SK-N-SH (cell line): Measurements from ENCODE around the gene RPL15. TPM values are rescaled to one million over a fixed set of nuclear protein-coding genes. Genes with fewer than 3 reads are reported as not detected.

Source experiments
- CTCF ChIA-PET: fragments of 300-600, 350-600 bp; formaldehyde crosslinking; extraction: SDS; loops from one replicate; lab custom pipeline; 2021; lab: Yijun Ruan, JAX
- POLR2A ChIA-PET: fragments of 350-600 bp; sonication (Branson Sonifier 250); formaldehyde crosslinking; extraction: SDS; loops from one replicate; lab custom pipeline; 2020; ENCODE audit warnings: antibody characterized with exemption, inconsistent platforms; lab: Yijun Ruan, JAX
- DNase-seq: peaks from one replicate; pipeline ENCODE4 v3.0.0; 2012
- H2AFZ ChIP-seq: fragments of 200-600 bp; sonication (generic); 2 replicates; pipeline ENCODE4 v1.8.1; 2016; ENCODE audit warnings: antibody characterized with exemption, mild to moderate bottlenecking, low read depth
- H3F3A ChIP-seq: fragments of 200-600 bp; sonication (generic); replicated peaks from 2 replicates; pipeline ENCODE3; 2016; ENCODE audit warnings: antibody characterized with exemption, mild to moderate bottlenecking; ENCODE audit not compliant: insufficient read depth
- H3K27ac ChIP-seq, 2 experiments: fragments of 200-500 bp in 1 of 2; fragments of 200-600 bp in 1 of 2; sonication (Bioruptor generic) in 1 of 2; sonication (generic), shearing (Covaris generic) in 1 of 2; 2 replicates each; pipeline versions ENCODE4 v1.5.1 to v1.6.1; 2014 to 2016; ENCODE audit warnings: low read depth in 2 of 2, inconsistent platforms in 1 of 2, low read length in 1 of 2, mild to moderate bottlenecking in 1 of 2, mixed read lengths in 1 of 2
- H3K27me3 ChIP-seq: fragments of 200-600 bp; sonication (generic), shearing (Covaris generic); 2 replicates; pipeline ENCODE4 v1.6.1; 2016; ENCODE audit warnings: mixed run types; ENCODE audit not compliant: insufficient read depth
- H3K36me3 ChIP-seq, 2 experiments: fragments of 200-500 bp in 1 of 2; fragments of 200-600 bp in 1 of 2; sonication (Bioruptor generic) in 1 of 2; sonication (generic) in 1 of 2; replicated peaks in 1 of 2; 2 replicates each; pipeline versions ENCODE3 to v1.5.1; 2014 to 2016; ENCODE audit warnings: low read length in 1 of 2, mild to moderate bottlenecking in 1 of 2; ENCODE audit not compliant: insufficient read depth in 2 of 2, control insufficient read depth in 1 of 2
- H3K4me1 ChIP-seq, 2 experiments: fragments of 200-500 bp in 1 of 2; fragments of 200-600 bp in 1 of 2; sonication (Bioruptor generic) in 1 of 2; sonication (generic), shearing (Covaris generic) in 1 of 2; 2 replicates each; pipeline versions ENCODE4 v1.5.1 to v1.6.1; 2014 to 2016; ENCODE audit warnings: low read depth in 1 of 2, low read length in 1 of 2, mixed run types in 1 of 2; ENCODE audit not compliant: insufficient read depth in 2 of 2, control insufficient read depth in 1 of 2
- H3K4me2 ChIP-seq: fragments of 200-600 bp; sonication (generic), shearing (Covaris generic); 2 replicates; pipeline ENCODE4 v1.6.1; 2017; ENCODE audit warnings: mixed run types
- H3K4me3 ChIP-seq, 2 experiments: fragments of 200-500 bp in 1 of 2; fragments of 200-600 bp in 1 of 2; sonication (Bioruptor generic) in 1 of 2; sonication (generic), shearing (Covaris generic) in 1 of 2; 2 replicates each; pipeline versions ENCODE4 v1.5.1 to v1.8.1; 2014 to 2016; ENCODE audit warnings: low read depth in 2 of 2, inconsistent platforms in 1 of 2, low read length in 1 of 2, mild to moderate bottlenecking in 1 of 2, mixed read lengths in 1 of 2, moderate library complexity in 1 of 2
- H3K79me2 ChIP-seq: fragments of 200-600 bp; sonication (generic); 2 replicates; pipeline ENCODE4 v1.8.1; 2017; ENCODE audit warnings: mild to moderate bottlenecking; ENCODE audit not compliant: insufficient read depth
- H3K9ac ChIP-seq: fragments of 200-600 bp; sonication (generic); 2 replicates; pipeline ENCODE4 v1.6.1; 2017; ENCODE audit warnings: mixed run types
- H3K9me2 ChIP-seq: fragments of 200-600 bp; sonication (generic); 2 replicates; pipeline ENCODE4 v1.6.1; 2017; ENCODE audit warnings: mixed run types
- H3K9me3 ChIP-seq: fragments of 200-600 bp; sonication (generic); 2 replicates; pipeline ENCODE4 v1.6.1; 2017; ENCODE audit warnings: mixed run types, mild to moderate bottlenecking, moderate library complexity
- H4K20me1 ChIP-seq: fragments of 200-600 bp; sonication (generic); 2 replicates; pipeline ENCODE4 v1.6.1; 2017; ENCODE audit warnings: mild to moderate bottlenecking, mixed run types; ENCODE audit not compliant: insufficient read depth
- CHD2 ChIP-seq: fragments of 150-350 bp; IDR thresholded peaks from 2 replicates; pipeline ENCODE4 v1.6.1; 2018; ENCODE audit warnings: low read length; ENCODE audit not compliant: partially characterized antibody
- ELF1 ChIP-seq: IDR thresholded peaks from 2 replicates; pipeline ENCODE4 v1.4.0; 2012
- EP300 ChIP-seq, 2 experiments: IDR thresholded peaks; 2 replicates each; pipeline versions ENCODE4 v1.4.0 to v1.6.1; 2012; ENCODE audit warnings: borderline replicate concordance in 1 of 2, low read depth in 1 of 2, low read length in 1 of 2
- EZH2phosphoT487 ChIP-seq: fragments of 200-600 bp; sonication (generic); IDR thresholded peaks from 2 replicates; pipeline ENCODE4 v1.6.1; 2017; ENCODE audit warnings: low read depth, mixed run types, mild to moderate bottlenecking, antibody characterized with exemption, moderate library complexity, borderline replicate concordance
- FOSL2 ChIP-seq: IDR thresholded peaks from 2 replicates; pipeline ENCODE4 v1.4.0; 2012; ENCODE audit warnings: low read depth, mild to moderate bottlenecking, moderate library complexity, borderline replicate concordance
- FOXJ3 ChIP-seq: sonication (generic); formaldehyde crosslinking; IDR thresholded peaks from 2 replicates; pipeline ENCODE4 v1.5.1; 2020; ENCODE audit warnings: mild to moderate bottlenecking, missing genetic modification reagents
- JUND ChIP-seq: IDR thresholded peaks from 2 replicates; pipeline ENCODE4 v1.4.0; 2012
- RAD21 ChIP-seq: IDR thresholded peaks from 2 replicates; pipeline ENCODE4 v1.6.1; 2012; ENCODE audit warnings: mild to moderate bottlenecking, low read length
- RFX5 ChIP-seq: IDR thresholded peaks from 2 replicates; pipeline ENCODE4 v1.6.1; 2012; ENCODE audit warnings: mild to moderate bottlenecking, improper control_type of control experiment, low read length
- RXRA ChIP-seq: IDR thresholded peaks from 2 replicates; pipeline ENCODE4 v1.4.0; 2012; ENCODE audit warnings: low read depth, mild to moderate bottlenecking, borderline replicate concordance
- USF2 ChIP-seq: fragments of 150-350 bp; IDR thresholded peaks from 2 replicates; pipeline ENCODE4 v1.6.1; 2017; ENCODE audit warnings: antibody characterized with exemption, low read length, low read depth, borderline replicate concordance
- ZBTB33 ChIP-seq: IDR thresholded peaks from 2 replicates; pipeline ENCODE4 v1.4.0; 2012; ENCODE audit warnings: low read depth, borderline replicate concordance
- WGBS: methylation state at CpG from one replicate; pipeline ENCODE4 v1.1.6; 2017; ENCODE audit warnings: low lambda C conversion rate; 5-methylcytosine and 5-hydroxymethylcytosine counted together
- polyA plus RNA-seq, 3 experiments: library from polyadenylated mRNA; depleted of rRNA; stranded (reverse); fragments of >200 nt; gene quantifications; 2 replicates each; pipeline ENCODE4 v1.2.3, GENCODE V29; 2012
- TF ChIP-seq, protein P1 (sequence below): fragments of 150-350 bp; IDR thresholded peaks from 2 replicates; pipeline ENCODE4 v1.6.1; 2016; ENCODE audit warnings: mild to moderate bottlenecking, low read depth, low read length

The RPL15 gene
- polyA plus RNA-seq, 1 of the 3 experiments (the other 2 are of a cell fraction) = 5,582 TPM

DNA sequence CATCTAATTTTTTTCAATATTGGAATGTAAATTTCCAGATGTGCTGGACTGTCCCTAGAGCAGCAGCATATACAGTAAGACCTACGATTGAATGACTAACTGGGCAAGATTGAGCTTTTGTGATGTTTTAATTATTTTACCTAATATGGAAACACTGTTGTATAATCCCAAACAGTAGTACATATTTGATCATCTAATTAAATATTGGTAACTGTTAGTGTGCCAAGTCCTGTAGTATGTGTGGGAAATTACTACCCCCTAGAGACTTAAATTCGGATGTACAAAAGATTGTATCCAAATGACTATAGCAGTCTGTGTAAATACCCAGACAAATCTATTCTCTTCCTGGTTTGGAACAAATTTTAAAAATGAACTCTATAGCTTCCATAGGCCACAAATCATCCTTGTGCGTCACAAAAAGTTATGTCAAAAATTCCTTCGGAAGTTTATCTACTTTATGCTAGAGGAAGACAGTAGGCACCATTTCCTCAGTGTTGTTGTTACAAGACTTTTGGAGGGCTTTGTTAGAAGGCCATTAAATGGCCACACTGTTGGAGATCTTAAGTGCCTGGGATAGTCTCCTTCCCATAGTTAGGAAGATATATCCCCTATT lies 41.7 kb upstream of the RPL15 start:
- H3K4me3 ChIP-seq = no peak overlapping the region

More for the DNA sequence above, 41.7 kb upstream of the RPL15 start:
- H3F3A ChIP-seq = no peaks in the 10 kb centered on the region
- H3K9me3 ChIP-seq = no peaks in the 10 kb centered on the region
- CTCF ChIA-PET = interaction anchor here (0.6 to 2.5 kb wide), 4 partner anchors 13 to 848 kb away, joined by 3 to 6 read pairs (median 5); no protein-coding TSS in a partner anchor
- peaks cover 48% of the 10 kb centered on the region for H4K20me1 ChIP-seq
- no peak for DNase-seq
- H3K27me3 ChIP-seq = no peaks in the 10 kb centered on the region
- H3K79me2 ChIP-seq = peaks cover 34% of the 10 kb centered on the region
- POLR2A ChIA-PET = no interaction called here
- 80% methylated on average over 4 of the region's 4 CpGs for WGBS
- TF ChIP-seq USF2 = no peak
- no peak for TF ChIP-seq ZBTB33
- no peak for TF ChIP-seq FOSL2
- no peak for TF ChIP-seq JUND
- TF ChIP-seq FOXJ3 (CRISPR knock-in tag) = no peak
- TF ChIP-seq, protein P1, sequence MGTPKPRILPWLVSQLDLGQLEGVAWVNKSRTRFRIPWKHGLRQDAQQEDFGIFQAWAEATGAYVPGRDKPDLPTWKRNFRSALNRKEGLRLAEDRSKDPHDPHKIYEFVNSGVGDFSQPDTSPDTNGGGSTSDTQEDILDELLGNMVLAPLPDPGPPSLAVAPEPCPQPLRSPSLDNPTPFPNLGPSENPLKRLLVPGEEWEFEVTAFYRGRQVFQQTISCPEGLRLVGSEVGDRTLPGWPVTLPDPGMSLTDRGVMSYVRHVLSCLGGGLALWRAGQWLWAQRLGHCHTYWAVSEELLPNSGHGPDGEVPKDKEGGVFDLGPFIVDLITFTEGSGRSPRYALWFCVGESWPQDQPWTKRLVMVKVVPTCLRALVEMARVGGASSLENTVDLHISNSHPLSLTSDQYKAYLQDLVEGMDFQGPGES = no peak
- no peak for TF ChIP-seq RFX5
- no peak for TF ChIP-seq RXRA
- TF ChIP-seq RAD21 = no peak
- no peak for TF ChIP-seq EP300 (IDR thresholded peaks at IDR 0.05; ENCODE audit: borderline replicate concordance in 1 of 2, low read depth in 1 of 2, low read length in 1 of 2)
- TF ChIP-seq ELF1 = no peak
- no peak for TF ChIP-seq CHD2
- no peak for TF ChIP-seq EZH2phosphoT487
- H3K9ac ChIP-seq = no peak overlapping the region
- H3K36me3 ChIP-seq = no peaks in the 10 kb centered on the region
- no peaks in the 10 kb centered on the region for H3K9me2 ChIP-seq
- no peak overlapping the region for H2AFZ ChIP-seq
- H3K27ac ChIP-seq = no peak overlapping the region
- H3K4me1 ChIP-seq = peaks cover 8 to 21% of the 10 kb centered on the region in 2 experiments
- H3K4me2 ChIP-seq = no peak overlapping the region
